Adipocyte (in vitro differentiated cells): Measurements from ENCODE around the gene WNT3.
A peak's percentile ranks its signal among the peaks of the same experiment; 100 is the strongest.

Experiments used
- DNase-seq: peaks from one replicate; pipeline ENCODE4 v3.0.0-alpha.2; 2015; ENCODE audit warnings: low read depth
- H3K27me3 ChIP-seq: replicated peaks from 2 replicates; pipeline ENCODE4 v1.7.0; 2013; ENCODE audit warnings: mild to moderate bottlenecking, low read length, moderate library complexity; ENCODE audit not compliant: control insufficient read depth, insufficient read depth
- H3K36me3 ChIP-seq: 2 replicates; pipeline ENCODE4 v1.7.0; 2013; ENCODE audit warnings: low read length, mild to moderate bottlenecking, moderate library complexity; ENCODE audit not compliant: control insufficient read depth, insufficient read depth, severe bottlenecking
- H3K4me1 ChIP-seq: 2 replicates; pipeline ENCODE4 v1.7.0; 2013; ENCODE audit warnings: mild to moderate bottlenecking, low read length, moderate library complexity; ENCODE audit not compliant: control insufficient read depth, insufficient read depth
- H3K4me3 ChIP-seq: 2 replicates; pipeline ENCODE4 v1.7.0; 2013; ENCODE audit warnings: mild to moderate bottlenecking, low read length, moderate library complexity
- H3K9ac ChIP-seq: 2 replicates; pipeline ENCODE4 v1.7.0; 2013; ENCODE audit warnings: mild to moderate bottlenecking, low read length, moderate library complexity
- H3K9me3 ChIP-seq: 2 replicates; pipeline ENCODE4 v1.7.0; 2013; ENCODE audit warnings: mild to moderate bottlenecking, low read length, moderate library complexity; ENCODE audit not compliant: control insufficient read depth

WNT3 gene

DNA sequence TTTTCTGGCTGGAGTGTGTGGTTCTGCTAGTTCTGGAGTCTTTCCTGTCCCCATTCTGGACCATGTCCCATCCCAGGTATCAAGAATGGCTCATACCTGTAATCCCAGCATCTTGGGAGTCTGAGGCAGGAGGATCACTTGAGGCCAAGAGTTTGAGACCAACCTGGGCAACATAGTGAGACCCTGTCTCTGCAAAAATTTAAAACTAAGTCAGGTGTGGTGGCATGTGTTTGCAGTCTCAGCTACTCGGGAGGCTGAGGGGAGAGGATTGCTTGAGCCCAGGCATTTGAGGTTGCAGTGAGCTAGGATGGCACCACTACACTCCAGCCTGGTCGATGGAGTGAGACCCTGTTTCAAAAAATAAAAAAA, 15.3 kb upstream of the WNT3 start:
- H3K4me1 ChIP-seq = peaks cover 27% of the 10 kb centered on the region
- no peak overlapping the region for H3K4me3 ChIP-seq
- no peaks in the 10 kb centered on the region for H3K9me3 ChIP-seq
- no peaks in the 10 kb centered on the region for H3K36me3 ChIP-seq
- H3K9ac ChIP-seq = peak overlapping the region; percentile 40
- H3K27me3 ChIP-seq = no peaks in the 10 kb centered on the region
- no peak for DNase-seq

DNA sequence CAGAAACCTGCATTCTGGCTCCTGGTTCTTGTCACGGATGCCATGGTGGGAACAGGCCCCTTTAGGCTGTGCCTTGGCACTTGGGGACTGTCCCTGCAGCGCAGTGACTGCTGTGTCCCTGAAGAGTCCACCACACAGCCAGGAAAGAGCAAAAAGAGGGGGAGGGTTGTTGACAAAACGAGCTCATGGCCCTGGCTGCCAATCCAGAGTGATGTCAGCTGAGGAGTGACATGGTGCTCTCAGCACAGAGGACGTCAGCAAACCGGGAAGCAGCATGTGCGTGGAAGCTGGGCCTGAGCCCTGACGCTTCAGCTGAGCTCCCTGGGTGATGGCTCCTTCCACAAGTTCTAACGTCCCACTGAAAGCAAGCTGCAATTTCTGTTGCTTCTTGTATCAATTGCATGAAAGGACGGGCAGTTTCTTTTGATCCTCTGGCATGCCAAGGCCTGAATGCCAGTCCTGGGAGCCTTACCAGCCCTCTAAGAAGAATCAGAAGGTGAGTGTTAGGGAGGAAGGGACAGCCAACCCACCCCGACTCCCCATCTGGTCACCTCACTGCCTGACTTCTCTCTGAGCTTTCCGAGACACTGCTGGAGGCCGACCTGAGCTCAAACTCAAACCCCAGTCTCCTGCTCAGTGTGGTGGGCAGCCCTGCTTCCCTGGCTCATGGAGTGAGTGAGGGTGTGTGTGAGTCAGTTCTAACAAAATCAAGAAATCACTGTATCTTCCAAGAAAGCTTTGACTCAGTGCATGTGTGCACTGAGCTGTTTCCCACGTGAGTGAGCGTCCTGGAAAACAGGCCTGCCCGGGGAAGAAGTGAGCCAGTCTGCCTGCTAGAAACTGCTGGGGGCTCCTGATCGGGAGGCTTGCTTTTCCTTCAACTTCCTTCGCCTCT, 14.7 kb upstream of the WNT3 start:
- Histone ChIP-seq H3K4me3 (no peak overlapping the region), H3K9ac (peak overlapping the region; percentile 40), H3K4me1 (peaks cover 27% of the 10 kb centered on the region), H3K9me3 (no peaks in the 10 kb centered on the region), H3K36me3 (no peaks in the 10 kb centered on the region), H3K27me3 (no peaks in the 10 kb centered on the region)
- DNase-seq = peak; percentile 40

DNA sequence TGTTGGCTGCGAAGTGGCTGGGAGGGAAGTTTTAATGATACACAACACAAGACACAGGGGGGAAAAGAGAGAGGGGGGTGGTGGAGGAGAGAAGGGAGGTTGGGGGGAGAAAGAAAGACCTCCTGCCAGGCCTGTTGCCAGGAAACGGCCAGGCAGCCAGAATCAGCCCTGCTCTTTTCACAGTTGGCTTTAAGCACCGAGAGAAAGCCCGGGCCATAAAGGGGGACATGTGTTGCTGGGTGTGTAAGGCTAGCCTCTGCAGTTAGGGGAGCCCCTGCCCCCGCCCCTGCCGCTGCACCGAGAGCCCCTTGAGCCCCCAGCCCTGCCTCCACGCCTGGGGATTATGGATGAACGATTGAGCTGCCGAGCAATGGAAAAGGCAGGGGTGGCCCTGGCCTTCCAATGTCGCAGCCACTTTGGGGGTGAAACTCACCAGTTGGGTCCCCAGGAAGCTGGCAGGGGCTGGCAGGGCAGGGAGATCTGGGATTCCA, 13.9 kb upstream of the WNT3 start:
- Histone ChIP-seq H3K27me3 (no peaks in the 10 kb centered on the region), H3K4me1 (peaks cover 27% of the 10 kb centered on the region)
- DNase-seq = no peak

DNA sequence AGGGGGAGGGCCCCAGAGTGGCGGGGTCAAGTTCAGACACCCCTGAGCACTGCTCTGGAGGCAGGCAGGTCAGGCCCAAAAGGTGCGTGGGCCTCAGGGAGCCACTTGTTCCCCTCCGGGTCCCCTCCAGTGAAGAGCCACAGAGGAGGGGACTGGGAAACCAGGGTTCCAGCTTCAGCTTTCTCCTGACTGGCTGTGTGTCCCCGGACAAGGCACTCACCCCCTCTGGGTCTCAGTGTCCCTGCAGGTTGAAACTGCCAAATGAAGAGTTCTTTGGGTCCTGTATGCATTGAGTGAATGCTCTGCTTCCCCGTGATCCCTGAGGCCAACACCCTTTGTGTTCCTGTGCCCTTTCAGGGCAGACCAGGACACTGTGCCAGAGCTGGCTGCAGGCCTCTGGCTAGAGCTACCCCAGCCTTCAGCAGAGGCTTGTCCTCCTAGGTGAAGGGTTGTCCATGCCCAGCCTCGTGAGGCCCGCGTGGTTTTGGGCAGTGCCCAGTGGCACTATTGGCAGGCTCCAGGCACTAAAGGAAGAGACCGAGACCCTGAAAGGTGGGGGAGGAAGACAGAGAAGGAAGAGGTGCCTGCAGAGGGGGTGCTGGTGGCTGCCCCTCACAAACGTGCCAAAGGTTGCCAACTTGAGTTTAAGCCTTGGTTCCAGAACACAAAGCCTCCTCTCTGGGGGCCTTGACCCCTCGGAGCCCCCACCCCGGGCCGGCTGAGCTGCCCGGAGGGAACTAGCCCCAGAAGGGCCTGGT, 13.3 kb upstream of the WNT3 start:
- DNase-seq = no peak
- H3K4me1 ChIP-seq = peaks cover 27% of the 10 kb centered on the region
- H3K4me3 ChIP-seq = no peak overlapping the region
- H3K9ac ChIP-seq = no peak overlapping the region
- H3K9me3 ChIP-seq = peaks cover 6% of the 10 kb centered on the region
- no peaks in the 10 kb centered on the region for H3K27me3 ChIP-seq
- no peaks in the 10 kb centered on the region for H3K36me3 ChIP-seq

More for the DNA sequence above, 13.9 kb upstream of the WNT3 start:
- no peak overlapping the region for H3K4me3 ChIP-seq
- H3K9ac ChIP-seq = no peak overlapping the region
- peaks cover 2% of the 10 kb centered on the region for H3K9me3 ChIP-seq
- H3K36me3 ChIP-seq = no peaks in the 10 kb centered on the region

DNA sequence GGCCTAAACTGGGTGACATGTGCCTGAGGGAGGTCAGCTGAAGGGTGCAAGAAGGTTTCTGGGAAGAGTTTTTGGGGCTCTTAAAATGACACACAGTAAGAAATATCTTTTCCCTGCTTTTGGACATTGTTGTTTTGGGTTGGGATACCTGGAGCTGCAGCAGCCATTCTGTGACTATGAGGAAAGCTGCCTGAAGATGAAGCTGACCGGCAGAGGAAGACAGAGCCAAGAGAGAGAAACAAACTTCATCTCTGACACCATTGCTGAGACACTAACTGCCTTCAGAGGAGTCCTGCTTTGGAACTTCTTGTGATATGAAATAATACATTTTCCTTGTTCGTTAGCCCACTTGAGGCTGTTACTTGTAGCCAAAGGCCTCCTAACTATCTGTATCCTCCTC, 8.8 kb upstream of the WNT3 start:
- no peak overlapping the region for H3K4me3 ChIP-seq
- peaks cover 7% of the 10 kb centered on the region for H3K4me1 ChIP-seq
- H3K36me3 ChIP-seq = no peaks in the 10 kb centered on the region
- peaks cover 10% of the 10 kb centered on the region for H3K27me3 ChIP-seq
- no peak for DNase-seq
- H3K9me3 ChIP-seq = peaks cover 6% of the 10 kb centered on the region
- H3K9ac ChIP-seq = no peak overlapping the region

DNA sequence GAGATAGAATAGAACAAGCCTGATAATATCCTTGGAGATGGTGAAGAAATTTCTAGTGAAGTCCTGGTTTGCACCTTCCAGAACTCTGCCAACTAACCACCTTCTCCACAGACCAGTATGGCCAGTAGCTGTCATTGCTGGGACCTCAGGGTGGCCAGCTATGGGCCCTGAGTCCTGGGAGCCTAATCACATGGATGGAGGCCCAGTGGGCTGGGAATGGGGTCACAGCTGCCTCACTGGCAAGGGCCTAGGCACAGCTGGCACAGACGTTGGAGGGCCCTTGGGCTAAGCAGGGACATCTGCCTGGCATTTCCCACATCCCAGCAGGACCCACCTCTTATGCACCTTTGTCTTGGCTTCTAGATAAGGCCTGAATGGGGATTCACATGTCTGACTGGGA, 7.6 kb upstream of the WNT3 start:
- Histone ChIP-seq H3K27me3 (peaks cover 22% of the 10 kb centered on the region), H3K4me3 (no peak overlapping the region), H3K9me3 (peaks cover 6% of the 10 kb centered on the region), H3K4me1 (no peaks in the 10 kb centered on the region), H3K9ac (no peak overlapping the region), H3K36me3 (no peaks in the 10 kb centered on the region)
- DNase-seq = no peak

DNA sequence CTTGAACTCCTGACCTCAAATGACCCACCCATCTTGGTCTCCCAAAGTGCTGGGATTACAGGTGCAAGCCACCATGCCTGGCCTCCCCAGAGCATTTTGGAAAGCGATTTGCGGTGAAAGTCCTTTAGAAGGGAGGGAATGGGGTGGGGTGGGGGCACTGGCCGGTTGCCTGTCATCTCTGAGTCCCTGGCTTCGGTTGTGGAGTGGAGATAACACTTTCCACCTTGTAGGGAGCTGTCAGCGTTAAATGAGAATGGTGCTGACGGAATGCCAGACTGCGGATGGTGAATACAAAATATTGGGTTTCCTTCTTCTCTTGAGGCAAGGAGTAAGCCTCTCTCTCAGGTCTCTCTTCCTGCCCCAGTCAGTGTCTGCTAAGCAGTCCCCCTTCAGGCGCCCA, 5.2 kb upstream of the WNT3 start:
- no peak overlapping the region for H3K9ac ChIP-seq
- peaks cover 6% of the 10 kb centered on the region for H3K9me3 ChIP-seq
- H3K27me3 ChIP-seq = peaks cover 44% of the 10 kb centered on the region
- H3K36me3 ChIP-seq = no peaks in the 10 kb centered on the region
- H3K4me1 ChIP-seq = peaks cover 5% of the 10 kb centered on the region
- DNase-seq = no peak
- no peak overlapping the region for H3K4me3 ChIP-seq

DNA sequence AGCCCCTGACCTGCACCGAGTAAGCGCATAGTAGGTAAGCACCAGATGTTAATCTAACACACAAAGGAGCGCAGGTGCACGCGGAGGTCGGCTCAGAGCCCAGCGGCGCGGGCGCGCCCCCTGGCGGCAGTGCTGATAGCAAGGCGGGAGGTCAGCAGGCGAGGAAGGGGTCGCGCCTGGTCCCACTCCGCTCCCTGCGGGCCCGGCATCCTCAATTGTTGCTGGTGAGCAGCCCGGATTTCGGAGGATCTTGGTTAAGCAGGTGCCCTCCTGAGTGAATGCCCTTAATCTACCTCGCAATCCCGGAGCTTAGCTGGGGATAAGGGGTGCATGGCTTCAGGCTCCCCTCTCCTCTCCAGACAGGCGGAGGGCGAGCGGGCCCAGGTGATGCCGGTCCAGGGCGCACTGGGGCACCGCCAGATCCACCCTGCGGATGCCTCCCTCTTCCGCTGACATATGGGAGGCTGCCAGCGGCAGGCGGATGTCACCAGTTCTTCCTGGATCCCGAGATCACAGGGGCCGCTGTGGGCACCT, 4.0 kb upstream of the WNT3 start:
- Histone ChIP-seq H3K4me1 (peaks cover 5% of the 10 kb centered on the region), H3K27me3 (peaks cover 51% of the 10 kb centered on the region), H3K4me3 (no peak overlapping the region), H3K9ac (no peak overlapping the region), H3K9me3 (peaks cover 5% of the 10 kb centered on the region), H3K36me3 (no peaks in the 10 kb centered on the region)
- no peak for DNase-seq

DNA sequence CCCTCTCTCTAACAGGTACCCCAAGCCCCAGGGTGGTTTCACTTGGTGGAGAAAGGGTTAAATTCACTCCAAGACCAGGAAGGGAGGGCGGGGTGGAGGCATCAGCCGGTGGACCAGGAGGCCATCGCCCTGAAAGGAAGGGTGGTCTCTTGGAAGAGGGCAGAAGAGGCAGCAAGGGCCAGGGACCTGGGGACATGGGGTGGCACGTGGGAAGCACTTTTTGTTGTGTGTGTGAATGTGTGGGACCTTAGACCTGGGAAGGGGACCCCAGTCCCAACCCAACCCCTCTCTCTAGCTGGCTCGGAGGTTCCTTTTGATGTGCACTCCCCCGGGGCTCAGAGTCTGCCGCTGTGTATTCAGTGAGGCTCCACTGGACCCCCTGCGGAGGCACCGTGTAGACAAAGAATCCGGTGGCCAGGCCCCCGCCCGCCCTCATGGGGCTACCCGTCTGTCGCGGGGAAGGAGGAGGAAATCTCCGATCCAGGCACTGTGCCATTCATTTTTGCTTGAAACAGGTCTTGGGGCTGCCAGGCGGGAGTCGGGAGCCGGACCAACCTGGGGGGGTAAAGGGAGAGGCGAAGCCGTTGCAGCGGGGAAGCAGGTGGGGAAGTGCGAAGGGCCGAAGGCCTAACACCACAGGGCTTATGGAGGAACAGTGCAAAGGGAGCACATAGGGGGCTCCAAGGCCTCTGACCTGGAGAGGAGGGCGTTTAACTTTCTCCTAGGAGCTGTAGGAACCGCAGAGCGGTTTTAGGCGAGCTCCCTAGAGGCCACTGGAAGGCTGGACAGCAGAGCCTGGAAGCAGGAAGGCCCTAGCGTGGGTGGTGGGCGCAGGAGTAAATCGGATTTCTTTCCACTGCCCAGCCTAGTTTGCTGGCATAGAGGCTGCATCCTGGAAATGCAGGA, 3.2 kb upstream of the WNT3 start:
- Histone ChIP-seq H3K4me3 (no peak overlapping the region), H3K36me3 (no peaks in the 10 kb centered on the region), H3K4me1 (peaks cover 5% of the 10 kb centered on the region), H3K27me3 (peaks cover 58% of the 10 kb centered on the region), H3K9ac (no peak overlapping the region), H3K9me3 (no peaks in the 10 kb centered on the region)
- no peak for DNase-seq

DNA sequence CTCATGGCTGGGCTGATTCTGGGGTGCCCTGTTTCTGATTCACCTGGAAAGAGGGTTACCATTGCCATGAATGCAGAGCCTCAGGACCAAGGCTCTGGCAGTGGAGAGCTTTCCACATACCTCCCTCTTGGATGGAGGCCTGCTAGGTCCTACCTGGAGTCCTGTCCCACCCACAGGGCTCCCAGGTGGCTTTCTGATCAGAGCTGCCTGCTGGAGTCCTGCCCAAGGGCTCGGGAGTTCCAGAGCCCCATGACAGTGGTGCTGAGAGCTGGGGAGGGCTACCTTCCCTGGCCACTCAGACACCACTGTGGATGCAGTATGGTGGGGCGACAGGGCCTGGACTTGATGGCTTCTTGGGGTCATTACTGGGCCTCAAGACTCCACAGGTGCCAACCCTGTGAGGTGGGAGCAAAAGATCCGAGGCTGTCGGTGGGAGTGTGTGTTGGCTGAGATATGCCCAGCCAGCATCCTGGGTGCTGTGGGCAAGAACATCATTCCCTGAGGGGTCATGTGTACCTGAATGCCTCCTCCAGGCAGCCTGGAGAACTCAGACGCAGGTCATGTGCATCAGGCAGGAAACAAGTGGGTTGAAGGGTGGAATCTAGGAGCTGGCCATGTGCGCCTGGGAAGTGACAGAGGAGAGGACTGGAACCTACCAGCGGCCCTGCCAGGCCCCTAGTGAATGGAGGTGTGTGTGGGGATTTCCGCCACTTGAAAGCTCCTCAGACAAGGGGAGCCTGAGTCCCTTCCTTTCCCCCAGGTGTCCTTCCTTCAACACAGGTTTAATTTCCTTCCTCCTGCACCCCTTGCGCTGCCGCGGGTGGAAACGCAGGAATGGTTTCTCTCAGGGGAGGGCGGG, 2.3 kb upstream of the WNT3 start:
- Histone ChIP-seq H3K4me3 (no peak overlapping the region), H3K36me3 (no peaks in the 10 kb centered on the region), H3K4me1 (peaks cover 5% of the 10 kb centered on the region), H3K27me3 (peaks cover 67% of the 10 kb centered on the region), H3K9ac (no peak overlapping the region), H3K9me3 (no peaks in the 10 kb centered on the region)
- no peak for DNase-seq
